ENCODE data around the gene CFAP97. TPM values are rescaled to one million over a fixed set of nuclear protein-coding genes. Genes with fewer than 3 reads are reported as not detected.

Gene CFAP97
- total RNA-seq, 4 donors from 2014 or later = 27.7 to 34.7 (median 32.0) TPM

DNA sequence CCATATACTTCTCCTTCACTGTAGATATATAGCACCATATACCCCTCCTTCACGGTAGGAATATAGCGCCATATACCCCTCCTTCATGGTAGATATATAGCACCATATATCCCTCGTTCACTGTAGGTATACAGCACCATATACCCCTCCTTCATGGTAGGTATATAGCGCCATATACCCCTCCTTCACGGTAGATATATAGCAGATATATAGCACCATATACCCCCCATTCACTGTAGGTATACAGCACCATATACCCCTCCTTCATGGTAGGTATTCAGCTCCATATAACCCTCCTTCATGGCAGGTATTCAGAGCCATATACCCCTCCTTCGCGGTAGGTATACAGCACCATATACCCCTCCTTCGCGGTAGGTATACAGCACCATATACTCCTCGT is 18.1 kb upstream of the CFAP97 start:
- TF ChIP-seq, protein P1, sequence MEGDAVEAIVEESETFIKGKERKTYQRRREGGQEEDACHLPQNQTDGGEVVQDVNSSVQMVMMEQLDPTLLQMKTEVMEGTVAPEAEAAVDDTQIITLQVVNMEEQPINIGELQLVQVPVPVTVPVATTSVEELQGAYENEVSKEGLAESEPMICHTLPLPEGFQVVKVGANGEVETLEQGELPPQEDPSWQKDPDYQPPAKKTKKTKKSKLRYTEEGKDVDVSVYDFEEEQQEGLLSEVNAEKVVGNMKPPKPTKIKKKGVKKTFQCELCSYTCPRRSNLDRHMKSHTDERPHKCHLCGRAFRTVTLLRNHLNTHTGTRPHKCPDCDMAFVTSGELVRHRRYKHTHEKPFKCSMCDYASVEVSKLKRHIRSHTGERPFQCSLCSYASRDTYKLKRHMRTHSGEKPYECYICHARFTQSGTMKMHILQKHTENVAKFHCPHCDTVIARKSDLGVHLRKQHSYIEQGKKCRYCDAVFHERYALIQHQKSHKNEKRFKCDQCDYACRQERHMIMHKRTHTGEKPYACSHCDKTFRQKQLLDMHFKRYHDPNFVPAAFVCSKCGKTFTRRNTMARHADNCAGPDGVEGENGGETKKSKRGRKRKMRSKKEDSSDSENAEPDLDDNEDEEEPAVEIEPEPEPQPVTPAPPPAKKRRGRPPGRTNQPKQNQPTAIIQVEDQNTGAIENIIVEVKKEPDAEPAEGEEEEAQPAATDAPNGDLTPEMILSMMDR (IDR thresholded peaks at IDR 0.05) = no peak
- DNase-seq (ENCODE audit: low spot score) (no peak), ATAC-seq (ENCODE audit: low FRiP score) (no peak)

DNA sequence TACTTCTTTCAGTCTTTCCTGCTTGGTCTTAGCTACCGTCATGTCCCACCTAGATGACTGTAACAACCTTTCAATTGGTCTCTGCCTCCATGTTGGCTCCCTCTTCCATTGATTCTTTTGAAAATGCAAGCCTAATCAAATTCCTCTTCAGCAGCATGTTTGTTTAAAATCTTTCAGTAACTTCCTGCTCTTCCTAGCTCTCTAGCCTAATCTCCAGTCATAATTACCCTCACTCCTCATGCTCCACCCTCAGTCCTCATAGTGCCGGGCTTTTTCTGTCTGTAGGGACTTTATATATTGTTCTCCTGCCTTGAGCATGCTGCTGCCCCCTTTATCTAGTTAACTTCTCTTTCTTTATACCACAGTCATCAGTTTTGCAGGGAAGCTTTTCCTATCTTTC is 17.7 kb upstream of the CFAP97 start:
- no peak for ATAC-seq (ENCODE audit: low FRiP score)
- no peak for DNase-seq (ENCODE audit: low spot score)
- TF ChIP-seq, protein P1 (IDR thresholded peaks at IDR 0.05) = no peak

DNA sequence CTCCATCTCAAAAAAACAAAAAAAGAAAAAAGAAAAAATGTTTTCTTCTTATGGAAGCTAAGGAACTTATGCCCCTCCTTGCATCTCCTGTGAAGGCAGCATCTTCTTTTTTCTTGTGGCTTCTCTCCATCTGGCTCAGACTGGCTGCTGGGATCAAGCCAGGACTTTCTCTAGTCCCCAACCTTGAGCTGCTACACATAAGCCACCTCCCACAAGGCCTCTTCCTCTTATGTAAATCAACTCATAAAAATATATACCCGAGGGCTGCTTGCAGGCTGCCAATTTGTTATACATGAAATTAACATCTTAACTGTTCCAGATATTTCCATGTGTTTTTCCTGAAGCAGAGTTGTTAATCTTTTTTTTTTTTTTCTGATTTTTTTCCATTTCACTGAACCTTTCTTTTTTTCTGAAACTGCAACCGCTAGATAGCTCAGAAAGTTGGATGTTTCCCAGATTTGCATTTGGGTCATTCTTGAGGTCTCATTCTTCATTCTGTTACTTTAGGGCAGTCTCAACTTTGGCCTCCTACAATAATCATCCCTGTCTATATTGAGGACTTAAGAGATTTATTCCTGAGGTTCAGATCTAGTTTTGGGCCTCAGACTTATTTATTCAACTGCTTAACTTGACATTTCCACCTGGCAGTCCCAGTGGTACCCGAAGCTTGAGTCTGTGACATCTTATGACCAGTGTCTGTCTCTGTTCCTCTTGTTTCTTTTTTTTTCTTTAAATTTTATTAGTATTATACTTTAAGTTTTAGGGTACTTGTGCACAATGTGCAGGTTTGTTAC is 15.9 kb upstream of the CFAP97 start:
- no peak for DNase-seq (ENCODE audit: low spot score)
- no peak for ATAC-seq (ENCODE audit: low FRiP score)

DNA sequence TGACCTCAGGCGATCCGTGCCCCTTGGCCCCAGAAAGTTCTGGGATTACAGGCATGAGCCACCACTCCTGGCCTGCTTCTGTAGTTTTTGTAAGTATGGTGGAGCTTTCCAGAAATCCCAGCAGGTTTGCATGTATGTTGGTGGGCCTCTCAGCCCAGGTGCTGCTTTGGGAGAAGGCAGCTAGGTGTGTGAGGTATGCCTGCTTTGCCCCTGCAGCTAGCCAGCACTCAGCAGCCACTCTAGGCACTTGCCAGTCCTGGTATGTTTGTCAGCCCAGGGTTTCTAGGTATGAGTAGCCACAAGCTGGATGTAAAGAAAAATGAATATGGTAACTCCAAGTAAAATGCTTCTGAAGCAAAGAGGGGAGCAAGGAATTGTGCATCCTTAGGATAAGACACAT is 14.5 kb upstream of the CFAP97 start:
- TF ChIP-seq, protein P1 (IDR thresholded peaks at IDR 0.05) = no peak
- ATAC-seq (ENCODE audit: low FRiP score) (no peak), DNase-seq (ENCODE audit: low spot score) (no peak)

More for the DNA sequence above, 15.9 kb upstream of the CFAP97 start:
- TF ChIP-seq, protein P1 (IDR thresholded peaks at IDR 0.05) = no peak

DNA sequence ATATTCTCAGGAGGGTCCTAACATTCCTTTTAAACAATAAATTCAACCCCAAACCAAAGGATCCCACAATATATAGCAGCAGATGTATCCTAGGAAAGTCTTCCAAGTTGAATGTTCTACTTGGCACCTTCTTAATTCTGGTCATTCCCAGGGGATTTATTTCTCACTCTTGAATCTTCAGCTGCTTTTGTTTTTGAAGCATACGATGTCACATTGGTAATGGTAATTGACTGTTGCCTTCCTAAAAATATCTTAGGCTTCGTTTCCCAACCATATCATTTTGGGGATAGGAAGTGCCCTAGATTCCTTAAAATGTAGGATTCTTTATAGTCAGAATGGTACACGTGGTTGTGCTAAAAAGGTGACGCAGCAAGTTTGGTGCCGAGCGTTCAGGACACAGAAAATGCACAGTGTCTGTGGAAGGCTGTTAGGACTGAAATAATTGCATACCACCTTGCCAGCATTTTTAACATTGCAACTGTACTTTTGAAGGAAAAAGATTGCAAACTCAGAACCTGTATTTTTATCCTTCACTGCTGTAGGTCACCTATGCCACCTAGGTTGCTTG is 13.7 kb upstream of the CFAP97 start:
- TF ChIP-seq, protein P1 (IDR thresholded peaks at IDR 0.05) = no peak
- DNase-seq (ENCODE audit: low spot score) (no peak), ATAC-seq (ENCODE audit: low FRiP score) (no peak)

DNA sequence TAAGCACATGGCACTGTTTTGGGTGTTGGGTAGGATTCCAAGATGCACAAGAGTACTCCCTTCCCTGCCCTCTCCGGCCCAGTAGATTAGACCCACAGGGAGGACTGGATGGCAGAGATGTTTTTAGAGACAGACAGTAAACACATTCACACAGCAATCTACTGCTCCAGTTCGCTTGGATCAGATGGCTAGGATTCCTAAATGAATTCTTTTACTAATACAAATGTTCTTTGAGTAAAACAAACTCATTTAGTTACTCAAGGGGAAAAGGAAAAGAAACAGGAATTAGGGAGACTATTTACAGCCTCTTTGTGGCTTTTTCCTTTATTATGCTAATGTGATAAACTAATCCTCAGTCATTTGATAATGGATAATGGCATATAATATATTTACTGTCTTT is 11.5 kb upstream of the CFAP97 start:
- no peak for ATAC-seq (ENCODE audit: low FRiP score)
- DNase-seq (ENCODE audit: low spot score) = no peak
- TF ChIP-seq, protein P1 (IDR thresholded peaks at IDR 0.05) = no peak

GRCh38 chr4:185213877-185214276 is 10.1 kb upstream of the CFAP97 start:
- TF ChIP-seq, protein P1 (IDR thresholded peaks at IDR 0.05) = no peak
- no peak for DNase-seq (ENCODE audit: low spot score)
- ATAC-seq (ENCODE audit: low FRiP score) = no peak

Data from omental fat pad (tissue), 4 donors.